HG02840 (cell line): ENCODE data around the gene TIMP3.

Experiments used
- ATAC-seq: cut with Tn5 transposase; IDR thresholded peaks from one replicate; pipeline ENCODE4 v1.9.1; 2021; ENCODE audit warnings: mild to moderate bottlenecking, moderate library complexity, moderate number of reproducible peaks; ENCODE audit not compliant: unreplicated experiment, low FRiP score

The TIMP3 gene

DNA sequence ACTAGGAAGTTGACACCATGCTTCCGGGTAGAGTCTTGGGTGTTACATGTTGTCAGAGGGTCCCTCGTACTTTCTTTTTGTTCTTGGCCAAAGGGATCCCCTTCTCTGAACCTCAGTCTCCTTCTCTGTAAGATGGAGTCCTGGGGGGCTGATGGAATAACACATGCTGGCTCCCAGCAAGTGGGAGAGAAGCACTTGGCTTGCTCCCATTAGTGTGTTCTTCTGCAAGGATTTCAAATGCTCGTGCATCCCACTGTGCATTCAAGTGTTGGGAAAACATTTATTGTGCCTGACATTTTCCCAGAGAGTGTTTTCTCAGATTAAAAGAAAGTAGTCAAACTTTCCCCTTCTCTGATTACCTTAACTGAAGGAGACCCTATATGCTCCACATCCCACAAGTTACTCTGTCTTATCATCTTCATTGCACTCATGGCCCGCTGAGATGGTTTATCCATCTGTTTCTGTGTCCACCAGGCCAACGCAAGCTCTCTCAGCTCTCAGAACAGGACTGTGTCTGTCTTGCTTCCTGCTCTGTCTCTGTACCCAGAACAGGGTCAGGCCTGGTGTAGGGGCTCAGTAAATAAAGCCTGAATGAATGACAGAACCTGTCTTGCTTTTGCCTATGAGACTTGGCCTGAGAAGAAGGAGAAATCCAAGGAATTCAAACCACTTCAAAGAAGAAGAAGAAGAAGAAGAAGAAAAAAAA, 16.0 kb upstream of the TIMP3 start:
- no peak for ATAC-seq

DNA sequence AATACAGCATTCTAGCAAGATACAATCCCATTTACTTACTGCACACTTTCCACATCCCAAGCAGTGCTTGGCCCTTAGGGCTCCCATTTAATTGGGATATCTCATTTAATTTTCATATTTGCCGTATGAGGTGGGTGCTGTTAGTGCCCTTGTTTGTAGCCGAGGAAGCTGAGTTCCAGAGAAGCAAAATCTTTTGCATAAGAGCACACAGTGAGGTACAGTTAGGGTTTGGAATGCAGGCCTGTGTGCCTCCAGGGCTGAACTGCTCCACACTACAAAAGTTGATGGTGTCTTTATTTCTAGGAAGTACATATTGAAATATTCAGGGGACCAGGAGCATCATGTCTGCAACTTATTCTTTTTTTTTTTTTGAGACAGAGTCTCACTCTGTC, 15.5 kb upstream of the TIMP3 start:
- ATAC-seq, result no peak

DNA sequence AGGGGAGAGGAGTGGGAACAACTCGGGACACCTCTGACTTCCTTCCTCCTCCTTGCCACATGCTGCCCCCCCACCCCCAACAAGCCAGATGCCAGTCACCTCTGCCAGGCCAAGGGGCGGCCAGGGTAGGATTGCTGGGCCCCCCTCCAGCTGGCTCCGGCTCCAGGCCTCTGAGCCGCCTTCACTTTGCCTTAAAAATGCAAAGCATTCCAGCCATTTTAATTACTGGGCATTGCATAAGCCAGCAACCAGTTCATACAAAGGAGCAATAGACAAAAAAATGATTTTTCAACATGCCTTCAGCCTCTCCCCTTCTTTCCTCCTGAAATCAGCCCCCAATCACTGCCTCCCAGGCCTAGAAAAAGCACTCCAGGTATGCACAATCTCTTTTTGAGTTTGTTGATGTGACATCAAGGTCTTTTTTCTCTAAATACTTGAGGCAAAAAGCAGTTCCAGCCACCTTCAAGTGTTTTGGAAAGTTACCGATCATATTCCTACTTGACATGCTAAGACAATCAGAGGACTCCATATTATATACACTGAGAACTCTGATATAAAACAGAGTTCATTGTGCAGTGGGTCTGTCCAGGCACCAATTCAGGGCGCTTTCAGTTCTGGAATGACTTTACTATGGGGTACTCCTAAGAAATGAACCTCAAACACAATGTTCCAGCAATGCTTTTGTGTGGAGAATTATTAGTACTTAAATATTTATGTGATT, 12.4 kb upstream of the TIMP3 start:
- no peak for ATAC-seq

DNA sequence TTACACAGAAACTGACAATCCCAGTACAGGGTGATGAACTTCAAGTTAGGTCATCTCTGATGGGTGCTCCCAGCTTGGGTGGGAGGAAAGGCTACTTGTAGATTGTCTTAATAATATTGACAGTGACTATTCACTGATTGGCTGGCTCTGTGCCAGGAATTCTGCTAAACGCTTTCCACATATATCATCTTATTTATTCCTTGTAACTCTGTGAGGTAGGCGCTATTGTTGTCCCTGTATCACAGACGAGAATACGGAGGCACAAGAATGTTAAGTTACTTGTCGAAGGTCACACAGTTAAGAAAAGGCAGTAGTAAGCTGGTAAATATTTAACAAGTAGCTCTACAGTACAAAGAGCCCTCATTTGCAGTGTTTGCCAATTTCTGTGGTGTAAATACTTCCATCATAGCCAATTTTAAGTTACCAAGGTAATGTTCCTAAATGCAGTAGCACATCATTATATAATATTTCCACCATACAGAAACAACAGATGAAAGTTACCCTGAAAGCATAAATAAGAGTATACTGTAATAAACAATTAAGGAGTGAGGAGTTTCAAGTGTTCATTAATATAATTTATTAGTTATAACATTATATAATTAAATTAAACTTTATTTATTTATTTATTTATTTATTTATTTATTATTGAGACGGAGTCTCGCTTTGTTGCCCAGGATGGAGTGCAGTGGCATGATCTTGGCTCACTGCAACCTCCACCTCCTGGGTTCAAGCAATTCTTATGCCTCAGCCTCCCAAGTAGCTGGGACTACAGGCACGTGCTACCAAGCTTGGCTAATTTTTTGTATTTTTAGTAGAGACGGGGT, 11.5 kb upstream of the TIMP3 start:
- no peak for ATAC-seq

DNA sequence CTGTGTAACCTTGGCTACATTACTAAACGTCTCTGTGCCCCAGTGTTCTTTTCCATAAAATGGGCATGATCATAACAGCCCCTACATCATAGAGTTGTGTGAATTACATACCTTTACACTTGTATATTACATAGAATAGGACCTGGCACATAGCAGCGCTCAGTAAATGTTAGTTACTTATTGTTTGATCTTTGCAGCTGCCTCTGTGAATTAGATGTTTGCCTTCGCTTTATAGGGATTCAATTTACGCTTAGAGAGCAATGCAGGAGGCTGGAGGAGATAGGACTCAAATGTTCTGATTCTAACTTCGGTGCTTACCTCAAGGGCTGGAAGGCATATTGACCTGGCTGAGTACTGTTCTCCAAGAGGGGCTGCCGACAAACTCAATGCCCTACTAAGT, 10.4 kb upstream of the TIMP3 start:
- ATAC-seq, result no peak

DNA sequence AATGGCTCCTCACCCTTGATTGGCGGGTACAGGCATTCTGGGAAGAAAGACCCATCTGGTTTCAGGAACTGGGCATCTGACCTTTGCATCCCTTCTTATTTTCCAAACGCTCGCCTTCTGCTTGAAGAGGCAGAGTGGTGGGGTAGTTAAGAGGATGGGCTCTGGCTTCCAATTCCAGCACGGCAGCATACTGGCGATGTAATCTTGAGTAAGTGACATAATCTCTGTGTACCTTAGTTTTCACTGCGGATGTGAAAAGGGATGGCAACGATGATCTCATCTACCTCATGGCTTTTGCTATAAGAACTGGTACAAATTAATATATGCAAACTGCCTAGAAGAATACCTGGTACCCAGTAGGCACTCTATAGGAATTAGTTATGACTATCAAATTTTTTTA, 10.0 kb upstream of the TIMP3 start:
- no peak for ATAC-seq

DNA sequence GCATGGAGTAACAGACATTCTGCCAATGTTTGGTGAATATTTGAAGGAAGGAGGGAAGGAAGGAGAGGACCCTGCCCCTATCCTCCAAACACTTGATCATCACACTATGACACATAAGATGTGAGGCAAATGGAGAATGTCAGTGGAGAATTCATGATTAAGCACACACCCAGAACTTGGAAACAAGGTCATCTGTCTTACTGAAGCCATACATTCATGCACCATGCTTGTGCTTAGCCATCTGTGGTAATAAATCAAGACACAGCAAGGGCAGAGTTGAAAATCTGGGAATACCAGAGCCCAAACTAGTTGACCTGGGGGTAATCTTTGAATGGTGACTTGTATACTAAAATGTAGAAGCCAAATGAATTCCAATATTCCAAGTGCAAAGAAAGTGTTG, 7.9 kb upstream of the TIMP3 start:
- ATAC-seq, result no peak

DNA sequence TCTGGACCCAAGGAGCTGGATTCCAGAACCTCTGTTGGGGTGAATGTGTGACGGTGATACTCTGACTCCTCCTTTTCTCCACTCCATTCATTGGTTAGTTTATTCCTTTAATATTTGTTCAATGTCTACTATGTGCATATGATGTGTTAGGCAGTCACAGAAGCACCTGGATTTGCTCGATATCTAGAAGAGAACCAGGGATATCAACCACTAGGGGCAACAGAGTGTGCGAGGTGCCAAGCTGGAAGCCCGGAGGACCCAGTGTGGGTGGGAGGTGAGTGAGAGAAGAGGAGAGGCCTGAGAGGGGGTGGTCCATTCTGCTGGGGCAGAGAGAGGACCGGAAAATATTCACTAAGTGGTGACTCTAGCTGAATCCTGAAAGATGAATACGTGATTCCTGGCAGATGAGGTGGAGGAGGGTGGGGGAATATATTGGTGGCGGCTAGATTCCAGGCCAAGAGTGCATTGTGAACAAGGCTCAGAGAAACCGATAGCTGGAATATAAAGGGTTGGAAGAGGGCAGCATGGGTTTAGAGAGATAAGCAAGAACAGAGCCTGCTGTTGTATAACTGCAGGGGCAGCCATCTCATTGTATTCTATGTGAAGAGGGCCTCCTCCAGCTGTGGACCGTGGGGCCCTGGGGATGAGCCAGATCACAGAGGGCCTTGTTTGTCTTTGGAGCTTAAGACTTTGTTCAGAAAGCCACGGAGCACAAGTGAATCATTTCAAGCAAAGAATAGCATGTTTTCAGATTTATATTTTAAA, 6.9 kb upstream of the TIMP3 start:
- no peak for ATAC-seq

DNA sequence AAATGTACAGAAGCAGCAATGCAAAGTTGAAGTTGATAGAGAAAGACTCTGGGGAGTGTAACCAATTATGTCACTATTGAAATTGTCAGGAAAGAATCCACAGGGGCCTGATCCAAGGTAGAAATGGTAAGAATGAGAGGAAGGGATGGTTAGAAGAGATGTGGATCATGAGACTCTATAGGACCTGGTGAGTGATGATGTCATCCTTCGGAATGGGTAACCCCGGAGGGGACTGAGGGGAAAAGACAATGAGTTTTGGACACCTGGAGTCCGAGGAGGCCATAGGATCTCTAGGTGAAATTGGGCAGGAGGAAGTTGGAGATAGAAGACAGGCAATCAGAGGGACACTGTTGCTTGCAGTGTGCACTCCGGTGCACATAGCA, 6.3 kb upstream of the TIMP3 start:
- no peak for ATAC-seq

DNA sequence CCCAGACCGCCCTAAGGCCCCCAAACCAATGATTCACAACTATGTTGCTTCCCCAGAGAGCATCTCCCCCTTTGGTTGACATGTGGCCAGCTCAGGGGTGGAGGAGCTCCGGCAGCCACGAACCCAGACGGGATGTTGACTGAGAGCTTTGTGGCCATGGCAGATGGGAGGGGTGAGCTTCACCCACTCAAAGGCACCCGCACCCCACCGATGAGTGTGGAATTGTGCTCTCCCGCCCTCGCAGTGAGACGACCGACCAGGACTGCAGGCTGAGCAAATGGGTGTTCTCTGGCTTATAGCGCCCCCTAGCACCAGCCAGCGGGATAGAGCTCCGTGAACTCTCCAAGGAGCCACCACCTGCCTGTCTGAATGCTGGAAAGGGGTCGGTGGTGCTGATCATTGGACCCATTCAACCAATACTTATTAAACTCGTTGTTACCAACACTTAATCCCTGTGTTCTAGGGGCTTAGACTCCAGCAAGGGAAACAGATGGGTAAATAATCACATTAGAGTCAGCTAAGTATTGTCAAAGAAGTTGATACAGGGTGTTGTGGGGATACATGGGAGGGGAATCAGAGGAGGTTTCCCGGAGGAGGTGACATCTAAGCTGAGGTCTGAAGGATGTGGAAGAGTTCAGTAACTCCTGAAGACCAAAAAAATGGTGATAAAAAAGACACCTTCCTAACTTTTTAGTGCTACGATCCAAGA, 4.5 kb upstream of the TIMP3 start:
- ATAC-seq, result no peak

DNA sequence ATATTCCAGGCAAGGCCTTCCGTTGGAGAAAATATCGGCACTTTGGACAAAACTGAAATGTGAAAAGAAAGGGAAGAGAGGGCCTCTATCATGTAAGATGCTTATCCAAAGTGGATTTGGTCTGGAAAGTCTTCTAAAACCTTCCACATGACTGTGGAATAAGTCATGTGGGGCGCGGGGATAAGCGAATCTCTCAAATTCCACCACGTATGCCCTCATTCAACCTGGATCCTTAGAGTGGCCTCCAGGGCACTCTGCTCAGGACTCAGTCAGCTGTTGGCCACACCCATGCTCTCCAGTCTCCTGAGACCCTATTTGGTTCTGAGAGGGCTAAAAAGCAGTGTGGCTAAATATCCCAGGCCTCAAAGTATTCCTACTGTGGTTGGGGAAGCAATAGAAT, 2.0 kb upstream of the TIMP3 start:
- ATAC-seq, result no peak

DNA sequence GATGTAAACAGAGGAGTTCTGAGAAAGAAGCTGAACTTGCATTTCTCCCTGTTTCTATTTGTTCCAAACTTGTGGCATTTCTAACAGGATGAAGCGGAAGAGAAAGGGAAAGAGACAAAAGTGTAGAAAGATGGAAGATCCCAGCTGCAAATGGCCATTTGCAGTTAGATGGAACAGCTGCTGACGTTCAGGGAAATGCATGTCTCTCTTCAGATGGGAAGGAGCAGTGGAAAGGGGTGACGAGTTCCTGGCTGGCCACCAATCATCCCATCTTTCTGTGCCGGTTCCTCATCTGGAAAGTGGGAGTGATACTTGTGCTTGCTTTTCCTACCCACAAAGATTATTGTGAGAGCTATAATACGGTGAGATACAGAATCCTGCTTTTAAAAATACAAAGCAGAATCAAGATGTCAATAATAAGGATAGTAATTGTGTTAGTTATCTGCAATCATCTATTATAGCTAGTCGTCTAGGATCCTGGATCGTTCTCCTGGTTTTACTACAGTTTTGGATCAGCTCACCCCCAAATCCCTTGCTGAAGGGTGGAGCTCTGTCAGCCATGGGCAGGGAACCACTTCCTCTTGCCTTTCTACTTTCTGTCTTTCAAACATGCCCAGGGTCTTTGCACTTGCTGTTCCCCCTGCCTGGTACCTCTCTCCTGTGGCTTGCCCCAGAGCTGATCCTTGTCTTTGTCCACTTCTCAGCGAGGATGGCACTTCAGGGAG, 1.2 kb upstream of the TIMP3 start:
- no peak for ATAC-seq

DNA sequence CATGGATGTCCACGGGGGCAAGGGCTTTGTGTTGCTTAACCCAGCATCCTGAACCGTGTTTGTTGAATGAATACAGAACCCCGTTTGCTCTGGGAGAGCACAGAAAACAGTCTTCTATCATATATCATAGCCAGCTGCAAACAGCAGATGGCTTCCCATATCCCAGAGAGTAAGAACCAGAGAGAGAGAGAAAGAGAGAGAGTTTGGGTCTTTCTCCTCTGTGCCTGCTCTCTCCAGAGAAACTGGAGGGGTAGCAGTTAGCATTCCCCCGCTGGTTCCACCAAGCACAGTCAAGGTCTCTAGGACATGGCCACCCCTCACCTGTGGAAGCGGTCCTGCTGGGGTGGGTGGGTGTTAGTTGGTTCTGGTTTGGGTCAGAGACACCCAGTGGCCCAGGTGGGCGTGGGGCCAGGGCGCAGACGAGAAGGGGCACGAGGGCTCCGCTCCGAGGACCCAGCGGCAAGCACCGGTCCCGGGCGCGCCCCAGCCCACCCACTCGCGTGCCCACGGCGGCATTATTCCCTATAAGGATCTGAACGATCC, 440 bp upstream of the TIMP3 start:
- no peak for ATAC-seq

DNA sequence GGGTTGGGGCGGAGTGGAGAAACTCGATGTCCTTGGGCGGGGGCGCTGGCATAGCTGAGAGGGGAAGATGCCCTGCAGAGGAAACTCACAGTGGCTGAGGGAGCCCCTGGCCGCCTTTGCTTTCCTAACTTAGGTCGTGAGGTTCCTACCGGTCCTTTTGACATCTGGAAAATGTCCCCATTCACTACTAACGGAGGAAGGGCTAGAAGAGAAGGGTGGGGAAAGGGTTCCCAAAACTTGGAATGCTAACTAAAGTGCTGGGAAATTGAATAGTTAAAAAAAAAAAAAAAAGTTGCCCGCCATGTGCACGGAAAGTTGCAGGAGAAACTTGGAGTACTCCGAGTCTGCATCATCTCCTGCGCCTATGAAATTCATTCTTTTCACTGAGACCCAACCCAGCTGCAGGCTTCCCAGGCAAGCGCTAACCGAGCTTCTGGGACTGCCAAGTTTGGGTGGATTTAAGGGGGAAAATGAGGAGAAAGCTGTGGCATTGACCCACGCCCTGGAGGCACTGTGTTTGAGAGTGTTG, 796 bp downstream of the TIMP3 start:
- no peak for ATAC-seq

DNA sequence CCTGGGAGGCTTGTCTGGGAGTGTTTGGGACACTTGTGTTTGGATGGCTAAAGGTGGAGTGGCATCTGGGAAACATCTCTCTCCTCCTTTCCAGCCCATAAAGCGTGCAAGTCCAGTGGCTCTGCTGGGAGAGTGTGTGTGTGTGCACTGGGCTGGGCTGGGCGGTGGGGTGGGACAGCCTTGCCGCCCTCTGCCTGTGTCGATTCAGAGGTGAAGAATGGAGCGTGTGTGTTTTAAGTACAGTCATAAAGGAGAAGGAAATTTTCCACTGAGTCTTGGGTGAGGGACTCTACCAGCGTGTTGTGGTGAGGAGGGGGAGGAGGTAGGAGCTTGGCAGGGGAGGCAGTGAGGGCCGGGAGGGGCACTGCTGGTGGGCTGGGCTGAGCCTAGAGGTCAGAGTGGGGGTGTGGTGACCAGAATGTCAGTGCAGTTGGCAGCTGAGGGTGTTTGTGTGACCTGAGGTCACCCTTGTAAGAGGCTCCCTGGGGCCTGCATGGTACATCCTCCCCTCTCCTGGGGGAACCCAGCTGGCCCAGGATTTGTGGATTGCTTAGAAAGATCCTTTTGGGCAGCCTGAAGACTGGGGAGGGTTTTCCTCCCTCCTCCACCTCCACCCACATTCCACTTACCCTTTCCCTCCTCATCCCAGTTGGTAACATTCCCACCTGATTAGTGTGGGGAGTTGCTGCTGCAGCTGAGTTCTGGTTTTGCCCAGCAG, 1.7 kb downstream of the TIMP3 start:
- ATAC-seq, result no peak

DNA sequence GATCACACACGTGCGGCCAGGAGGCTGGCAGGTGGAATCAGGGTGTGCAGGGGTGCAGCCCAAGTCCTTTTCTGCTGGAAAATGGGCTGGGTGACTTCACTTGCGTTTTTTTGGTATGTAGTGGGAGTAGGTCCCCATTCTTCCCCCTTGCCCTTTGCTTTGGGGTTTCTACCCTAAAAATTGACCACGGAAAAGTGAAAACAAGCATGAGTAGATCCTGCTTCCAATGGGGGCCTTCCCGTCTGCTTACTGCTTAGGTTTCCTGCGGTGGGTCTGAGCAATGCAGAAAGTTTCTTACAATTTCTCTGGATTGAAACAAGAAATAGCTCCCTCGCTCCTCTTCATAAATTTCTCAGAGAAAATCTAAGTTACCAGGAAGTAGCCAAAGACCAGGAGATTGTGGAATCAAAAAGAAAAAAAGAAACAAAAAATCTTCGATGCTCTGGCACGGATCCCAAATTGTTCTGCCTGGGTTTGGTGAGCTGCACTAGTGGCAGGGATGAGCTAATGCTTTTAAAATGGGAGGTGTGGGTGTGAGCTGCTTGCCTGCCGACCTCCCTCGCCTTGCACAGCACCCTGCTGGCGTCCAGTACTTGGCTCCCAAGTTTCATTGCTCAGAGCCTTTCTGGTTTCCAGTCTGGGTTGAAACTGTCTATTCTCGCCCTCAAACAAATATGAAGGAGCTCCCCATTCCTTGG, 2.4 kb downstream of the TIMP3 start:
- ATAC-seq, result no peak

DNA sequence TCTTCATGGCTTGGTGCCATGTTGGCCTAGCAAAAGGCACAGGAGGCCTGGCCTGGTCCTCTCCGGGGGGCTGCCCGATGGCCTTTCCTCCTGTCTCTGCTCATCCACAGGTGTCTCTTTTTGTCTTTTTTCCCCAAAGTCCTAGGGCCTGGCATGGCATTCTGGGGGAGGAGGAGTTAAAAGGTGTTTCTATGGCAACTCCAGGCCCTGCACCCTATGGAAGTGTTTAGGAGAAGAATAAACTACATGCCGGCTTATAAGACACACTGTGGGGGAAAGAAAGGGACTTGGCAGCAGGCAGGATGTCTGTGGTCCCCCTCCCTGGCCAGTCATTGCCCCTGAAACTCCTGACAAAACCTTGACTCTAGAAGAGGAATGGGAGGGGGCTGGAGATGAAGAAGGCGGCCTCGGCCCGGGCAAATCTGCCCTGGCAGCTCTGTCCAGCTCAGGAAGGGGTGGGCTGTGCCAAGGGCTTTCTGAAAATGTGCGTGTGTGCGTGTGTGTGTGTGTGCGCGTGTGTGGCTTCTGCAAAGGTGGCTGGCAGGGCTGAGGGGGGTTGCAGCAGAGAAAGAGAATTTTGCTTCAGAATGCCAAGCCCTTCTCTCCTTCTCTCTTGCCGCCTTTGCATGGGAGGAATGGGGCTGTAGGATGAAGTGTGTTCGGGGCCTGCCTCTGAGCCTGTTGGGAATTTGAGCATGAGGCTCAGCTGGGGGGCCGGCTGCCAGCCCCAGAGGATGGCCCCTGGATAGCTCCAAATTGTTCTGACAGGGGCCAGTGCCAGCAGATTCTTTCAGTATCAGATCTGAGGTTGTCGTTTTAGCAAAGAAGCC, 3.2 kb downstream of the TIMP3 start:
- ATAC-seq, result no peak
